ENCODE results near the gene FBXO11. TPM values are rescaled to one million over a fixed set of nuclear protein-coding genes. Genes with fewer than 3 reads are reported as not detected.

Gene FBXO11
- total and polyA plus RNA-seq, 4 donors: 9.2 to 46.8 (median 19.7) TPM

- no peaks in the 10 kb centered on the region for H3K9me3 ChIP-seq (ENCODE audit: control insufficient read depth in 4 of 4, low read length in 3 of 4)
- H3K27me3 ChIP-seq (ENCODE audit: control insufficient read depth in 4 of 4, insufficient read depth in 4 of 4, low read length in 3 of 4): no peaks in the 10 kb centered on the region
- no peak overlapping the region for H3K4me3 ChIP-seq (ENCODE audit: low read depth in 1 of 3, low read length in 3 of 3)
- H3K4me1 ChIP-seq (ENCODE audit: control insufficient read depth in 4 of 4, insufficient read depth in 4 of 4, low read length in 3 of 4): peaks cover 4 to 15% (median 10%) of the 10 kb centered on the region in 4 donors
- H3K9ac ChIP-seq (ENCODE audit: low read depth in 1 of 2, low read length in 2 of 2): no peak overlapping the region
- WGBS: 94% methylated on average over 5 of the region's 5 CpGs
- no peak overlapping the region for H3K27ac ChIP-seq (ENCODE audit: low read depth in 1 of 2, low read length in 2 of 2)
- no peak for DNase-seq (ENCODE audit: low spot score)
- TF ChIP-seq NR2F2 (IDR thresholded peaks at IDR 0.05) (no peak), HNF4G (IDR thresholded peaks at IDR 0.05) (no peak)
- H3K36me3 ChIP-seq (ENCODE audit: control insufficient read depth in 4 of 4, insufficient read depth in 3 of 4, low read depth in 1 of 4, low read length in 3 of 4): peaks cover 0 to 2% (median 0%) of the 10 kb centered on the region in 4 donors
Observed at GRCh38 chr2:47896450-47896968, 9.8 kb downstream of the FBXO11 start.

GRCh38 chr2:47893771-47894170 is 12.5 kb downstream of the FBXO11 start:
- WGBS: 82% methylated on average over 1 of the region's 1 CpG
- TF ChIP-seq REST (IDR thresholded peaks at IDR 0.05) (peak; percentile 69), EGR1 (IDR thresholded peaks at IDR 0.05; ENCODE audit: low read depth in 2 of 2) (no peak)

GRCh38 chr2:47892338-47892730 is 14.0 kb downstream of the FBXO11 start:
- no peak for TF ChIP-seq NR2F2 (IDR thresholded peaks at IDR 0.05)
- TF ChIP-seq RXRA (IDR thresholded peaks at IDR 0.05): no peak
- no peak for TF ChIP-seq JUND (IDR thresholded peaks at IDR 0.05)
- Histone ChIP-seq H3K27ac (ENCODE audit: low read depth in 1 of 2, low read length in 2 of 2) (no peak overlapping the region), H3K9ac (ENCODE audit: low read depth in 1 of 2, low read length in 2 of 2) (no peak overlapping the region), H3K4me3 (ENCODE audit: low read depth in 1 of 3, low read length in 3 of 3) (no peak overlapping the region), H3K9me3 (ENCODE audit: control insufficient read depth in 4 of 4, low read length in 3 of 4) (no peaks in the 10 kb centered on the region), H3K36me3 (ENCODE audit: control insufficient read depth in 4 of 4, insufficient read depth in 3 of 4, low read depth in 1 of 4, low read length in 3 of 4) (no peaks in the 10 kb centered on the region), H3K27me3 (ENCODE audit: control insufficient read depth in 4 of 4, insufficient read depth in 4 of 4, low read length in 3 of 4) (no peaks in the 10 kb centered on the region), H3K4me1 (ENCODE audit: control insufficient read depth in 4 of 4, insufficient read depth in 4 of 4, low read length in 3 of 4) (peaks cover 0 to 15% (median 10%) of the 10 kb centered on the region in 4 donors)
- 93% methylated on average over 2 of the region's 2 CpGs for WGBS
- DNase-seq (ENCODE audit: low spot score): no peak

More at GRCh38 chr2:47893771-47894170, 12.5 kb downstream of the FBXO11 start:
- peaks cover 0 to 2% (median 0%) of the 10 kb centered on the region in 4 donors for H3K36me3 ChIP-seq (ENCODE audit: control insufficient read depth in 4 of 4, insufficient read depth in 3 of 4, low read depth in 1 of 4, low read length in 3 of 4)
- no peak for DNase-seq (ENCODE audit: low spot score)
- H3K4me3 ChIP-seq (ENCODE audit: low read depth in 1 of 3, low read length in 3 of 3): no peak overlapping the region
- no peak overlapping the region for H3K27ac ChIP-seq (ENCODE audit: low read depth in 1 of 2, low read length in 2 of 2)
- H3K9ac ChIP-seq (ENCODE audit: low read depth in 1 of 2, low read length in 2 of 2): no peak overlapping the region
- H3K4me1 ChIP-seq (ENCODE audit: control insufficient read depth in 4 of 4, insufficient read depth in 4 of 4, low read length in 3 of 4): peaks cover 0 to 15% (median 9%) of the 10 kb centered on the region in 4 donors
- H3K9me3 ChIP-seq (ENCODE audit: control insufficient read depth in 4 of 4, low read length in 3 of 4): no peaks in the 10 kb centered on the region
- no peaks in the 10 kb centered on the region for H3K27me3 ChIP-seq (ENCODE audit: control insufficient read depth in 4 of 4, insufficient read depth in 4 of 4, low read length in 3 of 4)

GRCh38 chr2:47891369-47892337 is 14.6 kb downstream of the FBXO11 start:
- Histone ChIP-seq H3K9ac (ENCODE audit: low read depth in 1 of 2, low read length in 2 of 2) (no peak overlapping the region), H3K4me3 (ENCODE audit: low read depth in 1 of 3, low read length in 3 of 3) (no peak overlapping the region), H3K9me3 (ENCODE audit: control insufficient read depth in 4 of 4, low read length in 3 of 4) (no peaks in the 10 kb centered on the region), H3K27me3 (ENCODE audit: control insufficient read depth in 4 of 4, insufficient read depth in 4 of 4, low read length in 3 of 4) (no peaks in the 10 kb centered on the region), H3K4me1 (ENCODE audit: control insufficient read depth in 4 of 4, insufficient read depth in 4 of 4, low read length in 3 of 4) (peaks cover 0 to 15% (median 9%) of the 10 kb centered on the region in 4 donors), H3K36me3 (ENCODE audit: control insufficient read depth in 4 of 4, insufficient read depth in 3 of 4, low read depth in 1 of 4, low read length in 3 of 4) (no peaks in the 10 kb centered on the region), H3K27ac (ENCODE audit: low read depth in 1 of 2, low read length in 2 of 2) (no peak overlapping the region)
- no peak for DNase-seq (ENCODE audit: low spot score)
- 94% methylated on average over 2 of the region's 2 CpGs for WGBS
- TF ChIP-seq FOXA2 (IDR thresholded peaks at IDR 0.05): no peak
- no peak for TF ChIP-seq MAX (IDR thresholded peaks at IDR 0.05)
- no peak for TF ChIP-seq TAF1 (conservative IDR thresholded peaks at IDR 0.05)
- TF ChIP-seq SP1 (IDR thresholded peaks at IDR 0.05): no peak
- no peak for TF ChIP-seq CTCF (IDR thresholded peaks at IDR 0.05; ENCODE audit: low read depth, low read length, missing input control)
- no peak for TF ChIP-seq NR2F2 (IDR thresholded peaks at IDR 0.05)
- TF ChIP-seq ATF3 (IDR thresholded peaks at IDR 0.05): no peak
- no peak for TF ChIP-seq GABPA (IDR thresholded peaks at IDR 0.05 in 1 of 2, conservative IDR thresholded peaks at IDR 0.05 in 1 of 2)

Measured in liver (tissue), 9 donors.